VCaP (cell line): ENCODE data around the gene UROC1.

Experiments used
- H3K27ac ChIP-seq: fragments of 450-650 bp; 2 replicates; pipeline ENCODE4 v1.5.1; 2017
- TF ChIP-seq, protein P1 (sequence below): fragments of 450-650 bp; conservative IDR thresholded peaks from 2 replicates; pipeline ENCODE4 v1.5.1; 2017; ENCODE audit warnings: mild to moderate bottlenecking, moderate library complexity

Gene UROC1

DNA sequence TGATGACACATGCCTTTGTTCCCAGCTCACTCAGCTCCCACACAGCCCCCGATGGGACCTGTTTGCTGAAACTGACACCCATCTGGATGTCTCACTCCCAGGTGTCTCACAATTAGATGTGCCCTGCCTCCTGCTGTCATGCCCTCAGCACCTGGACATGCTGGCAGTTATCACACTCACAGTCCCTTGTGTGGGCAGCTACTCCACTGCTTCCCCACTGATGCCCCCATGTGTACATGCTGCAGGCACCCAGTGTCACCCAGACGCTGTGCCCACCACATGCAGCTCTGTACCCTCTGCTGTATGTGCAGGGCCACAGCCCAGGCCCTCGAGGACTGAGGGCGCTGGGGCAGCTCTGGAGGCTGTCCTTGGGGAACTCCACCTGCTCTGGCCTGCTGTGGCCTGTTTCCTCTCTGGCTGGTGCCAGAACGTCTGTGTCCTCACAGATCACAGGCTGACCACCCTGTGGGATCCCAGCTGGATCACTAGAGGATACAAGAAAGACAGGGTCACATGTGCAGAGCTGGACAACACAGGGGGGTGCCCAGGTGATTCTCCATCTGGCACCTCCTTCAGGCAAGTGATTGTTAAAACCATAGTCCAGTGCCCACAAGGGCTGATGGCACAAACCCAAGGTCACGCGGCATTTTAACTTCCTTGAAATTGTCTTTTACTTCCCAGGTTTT is 27.2 kb upstream of the UROC1 start:
- no peak overlapping the region for H3K27ac ChIP-seq
- TF ChIP-seq, protein P1, sequence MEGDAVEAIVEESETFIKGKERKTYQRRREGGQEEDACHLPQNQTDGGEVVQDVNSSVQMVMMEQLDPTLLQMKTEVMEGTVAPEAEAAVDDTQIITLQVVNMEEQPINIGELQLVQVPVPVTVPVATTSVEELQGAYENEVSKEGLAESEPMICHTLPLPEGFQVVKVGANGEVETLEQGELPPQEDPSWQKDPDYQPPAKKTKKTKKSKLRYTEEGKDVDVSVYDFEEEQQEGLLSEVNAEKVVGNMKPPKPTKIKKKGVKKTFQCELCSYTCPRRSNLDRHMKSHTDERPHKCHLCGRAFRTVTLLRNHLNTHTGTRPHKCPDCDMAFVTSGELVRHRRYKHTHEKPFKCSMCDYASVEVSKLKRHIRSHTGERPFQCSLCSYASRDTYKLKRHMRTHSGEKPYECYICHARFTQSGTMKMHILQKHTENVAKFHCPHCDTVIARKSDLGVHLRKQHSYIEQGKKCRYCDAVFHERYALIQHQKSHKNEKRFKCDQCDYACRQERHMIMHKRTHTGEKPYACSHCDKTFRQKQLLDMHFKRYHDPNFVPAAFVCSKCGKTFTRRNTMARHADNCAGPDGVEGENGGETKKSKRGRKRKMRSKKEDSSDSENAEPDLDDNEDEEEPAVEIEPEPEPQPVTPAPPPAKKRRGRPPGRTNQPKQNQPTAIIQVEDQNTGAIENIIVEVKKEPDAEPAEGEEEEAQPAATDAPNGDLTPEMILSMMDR, result no peak

DNA sequence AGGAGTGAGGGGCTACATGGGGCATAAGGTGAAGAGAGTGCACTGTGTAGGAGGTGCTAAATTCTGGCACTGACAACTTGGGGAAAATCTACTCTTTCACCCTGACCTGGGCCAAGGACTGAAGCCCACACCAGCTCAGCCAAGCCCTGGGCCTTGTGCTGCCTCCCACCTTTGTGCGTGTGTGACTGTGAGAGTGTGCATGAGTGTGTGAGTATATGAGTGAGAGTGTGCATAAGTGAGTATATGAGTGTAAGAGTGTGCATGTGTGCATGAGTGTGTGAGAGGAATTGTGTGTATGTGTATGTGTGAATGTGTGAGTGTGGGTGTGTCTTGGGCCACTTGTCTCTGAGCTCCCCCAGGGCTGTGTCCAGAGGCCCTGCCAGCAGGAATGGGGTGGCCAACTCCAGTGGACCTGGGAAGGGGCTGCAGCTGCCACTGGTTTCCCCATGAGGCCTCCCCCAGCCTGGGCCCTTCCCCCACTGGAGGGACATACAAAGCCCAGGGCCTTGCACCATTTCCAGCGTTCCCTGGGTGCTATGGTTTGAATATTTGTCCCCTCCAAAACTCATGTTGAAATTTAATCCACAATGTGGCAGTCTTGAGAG is 26.0 kb upstream of the UROC1 start:
- TF ChIP-seq, protein P1, result no peak
- H3K27ac ChIP-seq, result no peak overlapping the region

DNA sequence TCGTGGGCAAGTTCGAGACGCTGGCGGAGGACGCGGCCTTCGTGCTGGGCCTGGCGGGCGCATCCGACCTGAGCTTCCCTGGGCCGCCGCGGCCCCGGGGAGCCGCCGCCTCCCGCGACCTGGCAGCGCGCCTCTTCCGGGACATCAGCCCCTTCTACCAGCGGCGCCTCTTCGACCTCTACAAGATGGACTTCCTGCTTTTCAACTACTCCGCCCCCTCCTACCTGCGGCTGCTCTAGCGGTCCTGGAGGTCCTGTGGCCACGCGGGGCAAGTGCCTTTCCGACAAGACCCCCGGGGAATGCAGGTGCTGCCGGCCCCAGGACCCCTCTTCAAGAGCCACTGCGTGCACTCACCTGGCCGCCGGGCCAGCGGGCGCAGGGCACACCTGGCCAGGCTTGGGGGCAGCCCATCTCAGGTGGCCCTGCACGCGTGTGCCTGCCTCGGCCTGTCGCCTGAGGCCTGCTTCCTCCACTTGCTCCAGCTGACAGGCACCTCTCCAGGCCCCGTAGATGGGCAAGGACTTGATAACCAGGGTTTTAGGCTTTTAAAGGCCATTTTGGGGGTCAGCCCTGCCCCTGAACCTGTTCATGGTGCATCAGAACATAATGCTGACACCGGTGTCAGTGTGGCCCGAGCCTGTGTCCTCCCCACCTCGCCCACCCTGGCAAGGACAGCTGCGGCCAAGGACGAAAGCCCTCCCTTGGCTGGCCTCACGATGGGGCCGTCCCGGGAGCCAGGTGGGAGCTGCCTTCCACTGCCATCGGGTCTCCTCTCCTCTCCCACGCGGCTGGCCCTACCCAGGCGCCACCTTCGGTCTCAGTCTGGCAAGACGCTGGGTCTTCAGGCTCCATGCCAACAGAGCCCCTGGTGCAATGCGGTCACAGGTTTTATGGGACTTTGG is 25.0 kb upstream of the UROC1 start:
- TF ChIP-seq, protein P1, result no peak
- H3K27ac ChIP-seq, result no peak overlapping the region

DNA sequence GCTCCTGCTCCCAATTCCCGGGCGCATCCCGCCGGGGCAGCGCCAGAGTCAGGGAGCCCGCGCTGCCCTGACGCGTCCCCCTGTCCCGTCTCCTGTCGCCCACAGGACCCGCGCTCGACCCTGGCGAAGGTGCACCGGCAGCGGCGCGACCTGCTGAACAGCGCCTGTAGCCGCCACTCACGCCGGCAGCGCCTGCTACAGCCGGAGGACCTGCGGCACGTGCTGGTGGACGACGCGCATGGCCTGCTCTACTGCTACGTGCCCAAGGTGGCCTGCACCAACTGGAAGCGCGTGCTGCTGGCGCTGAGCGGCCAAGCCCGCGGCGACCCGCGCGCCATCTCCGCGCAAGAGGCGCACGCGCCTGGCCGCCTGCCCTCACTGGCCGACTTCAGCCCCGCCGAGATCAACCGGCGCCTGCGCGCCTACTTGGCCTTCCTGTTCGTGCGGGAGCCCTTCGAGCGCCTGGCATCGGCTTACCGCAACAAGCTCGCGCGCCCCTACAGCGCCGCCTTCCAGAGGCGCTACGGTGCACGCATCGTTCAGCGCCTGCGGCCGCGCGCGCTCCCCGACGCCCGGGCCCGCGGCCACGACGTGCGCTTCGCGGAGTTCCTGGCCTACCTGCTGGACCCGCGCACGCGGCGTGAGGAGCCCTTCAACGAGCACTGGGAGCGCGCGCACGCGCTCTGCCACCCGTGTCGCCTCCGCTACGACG is 24.2 kb upstream of the UROC1 start:
- TF ChIP-seq, protein P1, result no peak
- H3K27ac ChIP-seq, result no peak overlapping the region

DNA sequence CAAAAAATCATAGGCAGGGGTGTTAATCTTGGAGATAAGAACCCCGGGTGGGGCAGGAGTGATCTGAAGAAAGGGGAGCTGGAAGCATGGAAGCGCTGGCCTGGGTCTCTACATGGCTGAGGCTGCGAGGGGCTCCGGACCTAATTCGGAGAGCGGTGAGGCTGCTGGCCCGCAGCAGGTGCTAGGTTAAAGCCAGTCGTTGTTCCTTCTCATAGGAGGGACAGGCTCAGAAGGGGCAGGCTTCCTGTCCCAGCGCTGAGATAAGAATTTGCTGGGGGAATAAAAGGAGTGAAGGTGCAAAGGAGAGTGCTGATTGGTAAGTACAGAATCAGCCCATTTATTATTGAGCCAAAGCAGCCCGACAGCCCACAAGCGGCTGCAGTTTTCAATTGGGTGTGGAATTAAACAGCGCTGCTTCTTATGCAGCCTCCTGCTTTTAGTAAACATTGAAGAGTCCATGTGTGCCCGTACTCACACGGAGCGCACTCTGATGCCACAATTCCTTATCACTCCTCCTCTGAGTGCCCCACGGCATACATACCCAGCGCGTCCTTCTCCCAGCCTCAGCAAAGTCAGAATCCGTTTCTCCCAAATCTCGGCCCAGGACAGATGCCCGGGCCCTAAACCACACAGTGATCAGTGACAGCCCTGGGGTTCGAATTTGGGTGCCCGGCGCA is 23.5 kb upstream of the UROC1 start:
- H3K27ac ChIP-seq, result no peak overlapping the region
- TF ChIP-seq, protein P1, result no peak

DNA sequence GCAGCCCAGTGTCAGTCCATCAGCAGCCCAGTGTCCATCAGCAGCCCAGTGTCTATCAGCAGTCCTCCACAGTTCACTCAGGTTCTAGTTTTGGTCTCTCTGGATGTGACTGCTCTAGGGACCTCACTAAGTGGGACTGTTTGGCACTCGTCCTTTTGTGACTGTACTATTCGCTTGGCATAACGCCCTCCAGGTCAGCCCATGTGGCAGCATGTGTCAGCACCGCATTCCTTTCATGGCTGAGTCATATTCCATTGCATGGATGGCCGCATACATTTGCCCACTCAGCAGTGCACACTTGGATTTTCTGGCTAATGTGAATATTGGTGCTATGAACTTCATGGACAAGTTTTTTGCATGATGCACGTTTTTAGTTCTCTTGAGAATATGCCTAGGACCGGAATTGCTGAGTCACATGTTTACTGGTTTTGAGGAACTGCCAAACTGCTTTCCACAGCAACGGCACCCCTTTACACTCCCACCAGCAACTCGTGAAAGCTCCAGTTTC is 22.8 kb upstream of the UROC1 start:
- H3K27ac ChIP-seq, result no peak overlapping the region
- TF ChIP-seq, protein P1, result no peak
